ENCODE measurements around the gene EOMES. TPM values are rescaled to one million over a fixed set of nuclear protein-coding genes. Genes with fewer than 3 reads are reported as not detected.

EOMES gene
- total RNA-seq, 4 donors from 2014 or later: 0.27 to 0.37 (median 0.32) TPM; not detected in 1

DNA sequence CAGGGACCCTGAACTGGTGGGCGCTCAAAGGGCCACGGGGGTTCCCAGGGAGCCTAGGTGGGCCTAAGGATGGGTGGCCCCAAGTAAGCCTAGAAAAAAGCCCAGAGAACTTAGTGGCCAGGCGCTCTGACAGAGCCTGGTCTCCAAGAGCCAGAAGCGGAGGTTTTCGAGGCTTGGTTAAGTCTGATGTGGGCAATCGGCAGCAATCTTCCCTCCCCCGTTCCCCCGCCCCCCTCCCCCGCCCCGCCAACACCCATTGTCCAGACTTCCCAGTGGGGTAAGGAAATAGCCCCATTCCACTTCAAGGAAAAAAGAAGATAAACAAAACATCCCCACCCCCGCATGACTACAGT lies 6.7 kb downstream of the EOMES start:
- H3K36me3 ChIP-seq: no peaks in the 10 kb centered on the region
- TF ChIP-seq POLR2AphosphoS5 (IDR thresholded peaks at IDR 0.05): no peak
- TF ChIP-seq CTCF (IDR thresholded peaks at IDR 0.05): no peak
- no peak for TF ChIP-seq EP300 (IDR thresholded peaks at IDR 0.05; ENCODE audit: low read depth)
- no peak for TF ChIP-seq POLR2A (IDR thresholded peaks at IDR 0.05)
- intact Hi-C loops (cut with DNase I; ENCODE audit: low total_unique reads) (no loop called here), in situ Hi-C loops (cut with MboI; ENCODE audit: low pct_ligation_motif_present in 1 of 4, low pct_unique_long_range_greater_than_20kb in 1 of 4, low sequenced_read_pairs in 3 of 4) (loop anchor here in 3 of 4 donors (10.0 to 25.0 kb wide), 2 partner anchors 597 to 619 kb away; no protein-coding TSS in a partner anchor)
- WGBS, 2 donors (ENCODE audit: low coverage in 1 of 2): 17 to 23% methylated on average over 1 to 10 of the region's 11 CpGs
- H3K27ac ChIP-seq: no peak overlapping the region
- no peaks in the 10 kb centered on the region for H3K9me3 ChIP-seq
- H3K27me3 ChIP-seq: peaks cover 96% of the 10 kb centered on the region
- peaks cover 16 to 38% (median 29%) of the 10 kb centered on the region in 4 donors for H3K4me1 ChIP-seq
- DNase-seq: no peak
- H3K4me3 ChIP-seq: peak overlapping the region in 1 of 4 donors; percentile 26

GRCh38 chr3:27714692-27715453 lies 7.2 kb downstream of the EOMES start:
- intact Hi-C loops (cut with DNase I; ENCODE audit: low total_unique reads): no loop called here
- Histone ChIP-seq H3K4me3 (peak overlapping the region in 1 of 4 donors; percentile 26), H3K36me3 (no peaks in the 10 kb centered on the region), H3K9me3 (no peaks in the 10 kb centered on the region), H3K4me1 (peaks cover 16 to 38% (median 29%) of the 10 kb centered on the region in 4 donors), H3K27me3 (peaks cover 96% of the 10 kb centered on the region), H3K27ac (no peak overlapping the region)
- no peak for TF ChIP-seq POLR2A (IDR thresholded peaks at IDR 0.05)
- no peak for TF ChIP-seq POLR2AphosphoS5 (IDR thresholded peaks at IDR 0.05)
- no peak for TF ChIP-seq CTCF (IDR thresholded peaks at IDR 0.05)
- TF ChIP-seq EP300 (IDR thresholded peaks at IDR 0.05; ENCODE audit: low read depth): no peak
- in situ Hi-C loops (cut with MboI; ENCODE audit: low pct_ligation_motif_present in 1 of 4, low pct_unique_long_range_greater_than_20kb in 1 of 4, low sequenced_read_pairs in 3 of 4): loop anchor here (5.0 to 25.0 kb wide), 3 partner anchors 597 to 620 kb away; no protein-coding TSS in a partner anchor
- peak; percentile 68 for DNase-seq
- 10% methylated on average over 29 of the region's 52 CpGs; no CpG with 5 or more reads in 1 of the 2 donors for WGBS, 2 donors (ENCODE audit: low coverage in 1 of 2)

- Histone ChIP-seq H3K27me3 (peaks cover 92% of the 10 kb centered on the region), H3K27ac (no peak overlapping the region), H3K9me3 (no peaks in the 10 kb centered on the region), H3K4me1 (peaks cover 16 to 38% (median 29%) of the 10 kb centered on the region in 4 donors), H3K36me3 (no peaks in the 10 kb centered on the region), H3K4me3 (peak overlapping the region in 2 of 4 donors; percentile 35 to 70)
- in situ Hi-C loops (cut with MboI; ENCODE audit: low pct_ligation_motif_present in 1 of 4, low pct_unique_long_range_greater_than_20kb in 1 of 4, low sequenced_read_pairs in 3 of 4) (loop anchor here (5.0 to 25.0 kb wide), 3 partner anchors 598 to 621 kb away; no protein-coding TSS in a partner anchor), intact Hi-C loops (cut with DNase I; ENCODE audit: low total_unique reads) (no loop called here)
- DNase-seq: no peak
- WGBS, 2 donors (ENCODE audit: low coverage in 1 of 2): 7 to 8% methylated on average over 5 to 11 of the region's 11 CpGs
- TF ChIP-seq POLR2A (IDR thresholded peaks at IDR 0.05) (no peak), POLR2AphosphoS5 (IDR thresholded peaks at IDR 0.05) (no peak), CTCF (IDR thresholded peaks at IDR 0.05) (no peak), EP300 (IDR thresholded peaks at IDR 0.05; ENCODE audit: low read depth) (no peak)
Measured at GRCh38 chr3:27714146-27714526, 8.0 kb downstream of the EOMES start.

- in situ Hi-C loops (cut with MboI; ENCODE audit: low pct_ligation_motif_present in 1 of 4, low pct_unique_long_range_greater_than_20kb in 1 of 4, low sequenced_read_pairs in 3 of 4): loop anchor here (5.0 to 25.0 kb wide), 3 partner anchors 599 to 621 kb away; no protein-coding TSS in a partner anchor
- no peaks in the 10 kb centered on the region for H3K36me3 ChIP-seq
- no peak for DNase-seq
- 2 to 3% methylated on average over 9 to 25 of the region's 25 CpGs for WGBS, 2 donors (ENCODE audit: low coverage in 1 of 2)
- no peak overlapping the region for H3K27ac ChIP-seq
- no peaks in the 10 kb centered on the region for H3K9me3 ChIP-seq
- peak overlapping the region; percentile 17 to 70 (median 34) for H3K4me3 ChIP-seq
- intact Hi-C loops (cut with DNase I; ENCODE audit: low total_unique reads): loop anchor here (2.0 kb wide), 1 partner anchor 615 kb away; no protein-coding TSS in a partner anchor
- no peak for TF ChIP-seq EP300 (IDR thresholded peaks at IDR 0.05; ENCODE audit: low read depth)
- no peak for TF ChIP-seq CTCF (IDR thresholded peaks at IDR 0.05)
- no peak for TF ChIP-seq POLR2A (IDR thresholded peaks at IDR 0.05)
- TF ChIP-seq POLR2AphosphoS5 (IDR thresholded peaks at IDR 0.05): no peak
- peaks cover 86% of the 10 kb centered on the region for H3K27me3 ChIP-seq
- H3K4me1 ChIP-seq: peaks cover 16 to 38% (median 29%) of the 10 kb centered on the region in 4 donors
Measured at GRCh38 chr3:27713435-27714145, 8.5 kb downstream of the EOMES start.
